HG02678 (cell line): ENCODE measurements around the gene MLST8.

Source experiments
- ATAC-seq: cut with Tn5 transposase; IDR thresholded peaks from one replicate; pipeline ENCODE4 v1.9.1; 2021; ENCODE audit warnings: mild to moderate bottlenecking, moderate library complexity; ENCODE audit not compliant: unreplicated experiment

MLST8 gene

GRCh38 chr16:2172688-2173335 lies 32.4 kb upstream of the MLST8 start:
- ATAC-seq: no peak

- ATAC-seq: no peak
Observed at GRCh38 chr16:2173366-2173765, 31.9 kb upstream of the MLST8 start.

- ATAC-seq: no peak
Observed at GRCh38 chr16:2173916-2174315, 31.3 kb upstream of the MLST8 start.

GRCh38 chr16:2174396-2175131 lies 30.7 kb upstream of the MLST8 start:
- ATAC-seq: no peak

GRCh38 chr16:2175454-2175853 lies 29.8 kb upstream of the MLST8 start:
- ATAC-seq: no peak

- ATAC-seq: no peak
Observed at GRCh38 chr16:2176047-2176446, 29.2 kb upstream of the MLST8 start.

GRCh38 chr16:2177101-2177500 lies 28.2 kb upstream of the MLST8 start:
- ATAC-seq: no peak

- no peak for ATAC-seq
Observed at GRCh38 chr16:2177561-2177960, 27.7 kb upstream of the MLST8 start.

GRCh38 chr16:2178321-2179106 lies 26.7 kb upstream of the MLST8 start:
- ATAC-seq: no peak

GRCh38 chr16:2179107-2179501 lies 26.1 kb upstream of the MLST8 start:
- no peak for ATAC-seq

- ATAC-seq: no peak
Observed at GRCh38 chr16:2179576-2179975, 25.7 kb upstream of the MLST8 start.

GRCh38 chr16:2180461-2180860 lies 24.8 kb upstream of the MLST8 start:
- ATAC-seq: no peak

GRCh38 chr16:2180962-2181923 lies 24.0 kb upstream of the MLST8 start:
- no peak for ATAC-seq

GRCh38 chr16:2181952-2182351 lies 23.3 kb upstream of the MLST8 start:
- no peak for ATAC-seq

GRCh38 chr16:2183671-2184070 lies 21.6 kb upstream of the MLST8 start:
- ATAC-seq: no peak

- ATAC-seq: no peak
Observed at GRCh38 chr16:2184346-2184745, 20.9 kb upstream of the MLST8 start.

- no peak for ATAC-seq
Observed at GRCh38 chr16:2184962-2185361, 20.3 kb upstream of the MLST8 start.

- no peak for ATAC-seq
Observed at GRCh38 chr16:2186064-2186463, 19.2 kb upstream of the MLST8 start.

GRCh38 chr16:2186505-2186904 lies 18.7 kb upstream of the MLST8 start:
- no peak for ATAC-seq

GRCh38 chr16:2187212-2187611 lies 18.0 kb upstream of the MLST8 start:
- ATAC-seq: no peak

GRCh38 chr16:2188395-2188794 lies 16.9 kb upstream of the MLST8 start:
- no peak for ATAC-seq
